ENCODE results near the gene TOP3A. TPM values are rescaled to one million over a fixed set of nuclear protein-coding genes. Genes with fewer than 3 reads are reported as not detected.

TOP3A gene
- total RNA-seq, 1 experiment from 2014 or later: 68.7 TPM

DNA sequence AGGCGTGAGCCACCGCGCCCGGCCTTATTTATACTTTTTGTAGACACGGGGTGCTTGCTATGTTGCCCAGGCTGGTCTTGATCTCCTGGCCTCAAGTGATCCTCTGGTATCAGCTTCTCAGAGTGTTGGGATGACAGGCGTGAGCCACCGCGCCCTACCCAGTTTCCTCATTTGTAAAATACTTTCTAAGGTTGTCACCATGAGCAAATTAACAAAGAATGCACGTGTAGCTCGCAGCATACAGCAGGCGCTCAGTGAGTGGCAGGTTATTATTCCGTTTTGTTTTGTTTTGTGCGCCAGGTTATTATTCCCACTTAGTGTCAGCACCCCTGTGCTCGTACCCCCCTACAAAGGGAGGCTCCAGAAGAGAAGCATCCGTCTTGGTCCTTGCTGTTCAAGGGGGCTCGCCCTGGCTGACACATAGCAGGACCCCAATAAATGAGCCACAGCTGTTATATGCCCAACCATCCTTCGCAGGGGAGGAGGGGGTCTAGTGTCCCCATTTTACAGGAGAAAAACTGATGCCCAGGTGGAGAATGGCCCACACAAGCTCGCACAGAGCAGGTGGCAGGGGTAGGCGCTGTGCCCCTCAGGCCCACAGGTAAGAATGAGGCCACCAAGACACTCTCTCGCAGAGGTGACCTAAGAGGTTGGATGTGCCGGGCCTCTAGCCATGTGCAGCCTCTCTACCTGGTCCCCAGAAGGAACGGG lies 55.0 kb downstream of the TOP3A start:
- no CpG with 5 or more reads among the region's 22 CpGs for WGBS (ENCODE audit: extremely low coverage, insufficient read length, low lambda C conversion rate)

More for the DNA sequence above, 55.0 kb downstream of the TOP3A start:
- Mint-ChIP-seq H3K36me3 (ENCODE audit: insufficient read depth in 1 of 3, low read depth in 3 of 3) (peaks cover 12 to 28% (median 26%) of the 10 kb centered on the region in 3 experiments), H3K9me3 (no peaks in the 10 kb centered on the region), H3K27me3 (ENCODE audit: low read depth) (no peaks in the 10 kb centered on the region), H3K4me1 (peaks cover 25 to 41% of the 10 kb centered on the region in 2 experiments), H3K4me3 (peak overlapping the region; percentile 78 to 85), H3K27ac (peak overlapping the region in 2 of 3 experiments; percentile 57 to 76; a peak in 3 of 7 replicates)
- no peak overlapping the region for H3T11ph ChIP-seq (ENCODE audit: low read length)
- TF ChIP-seq, protein P1, sequence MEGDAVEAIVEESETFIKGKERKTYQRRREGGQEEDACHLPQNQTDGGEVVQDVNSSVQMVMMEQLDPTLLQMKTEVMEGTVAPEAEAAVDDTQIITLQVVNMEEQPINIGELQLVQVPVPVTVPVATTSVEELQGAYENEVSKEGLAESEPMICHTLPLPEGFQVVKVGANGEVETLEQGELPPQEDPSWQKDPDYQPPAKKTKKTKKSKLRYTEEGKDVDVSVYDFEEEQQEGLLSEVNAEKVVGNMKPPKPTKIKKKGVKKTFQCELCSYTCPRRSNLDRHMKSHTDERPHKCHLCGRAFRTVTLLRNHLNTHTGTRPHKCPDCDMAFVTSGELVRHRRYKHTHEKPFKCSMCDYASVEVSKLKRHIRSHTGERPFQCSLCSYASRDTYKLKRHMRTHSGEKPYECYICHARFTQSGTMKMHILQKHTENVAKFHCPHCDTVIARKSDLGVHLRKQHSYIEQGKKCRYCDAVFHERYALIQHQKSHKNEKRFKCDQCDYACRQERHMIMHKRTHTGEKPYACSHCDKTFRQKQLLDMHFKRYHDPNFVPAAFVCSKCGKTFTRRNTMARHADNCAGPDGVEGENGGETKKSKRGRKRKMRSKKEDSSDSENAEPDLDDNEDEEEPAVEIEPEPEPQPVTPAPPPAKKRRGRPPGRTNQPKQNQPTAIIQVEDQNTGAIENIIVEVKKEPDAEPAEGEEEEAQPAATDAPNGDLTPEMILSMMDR (conservative IDR thresholded peaks at IDR 0.05): no peak
- H4K20me1 ChIP-seq (ENCODE audit: control insufficient read depth, insufficient read depth, insufficient read length): no peaks in the 10 kb centered on the region
- no peak overlapping the region for H3K14ac ChIP-seq (ENCODE audit: insufficient read depth, low read length)
- H2BK20ac ChIP-seq (ENCODE audit: low read depth, low read length, poor library complexity, severe bottlenecking): no peak overlapping the region
- H2BK120ac ChIP-seq (ENCODE audit: low read depth, low read length, poor library complexity, severe bottlenecking): no peak overlapping the region
- no peaks in the 10 kb centered on the region for H3K27me3 ChIP-seq (ENCODE audit: insufficient read depth, low read length)
- peak overlapping the region; percentile 26 for H3K4me2 ChIP-seq (ENCODE audit: insufficient read depth, insufficient read length, low read length)
- H3K56ac ChIP-seq (ENCODE audit: insufficient read length, low read depth, low read length): no peak overlapping the region
- H3K27ac ChIP-seq (ENCODE audit: insufficient read length, low read depth, low read length): no peak overlapping the region
- H2AFZ ChIP-seq (ENCODE audit: low read length): no peak overlapping the region
- H3K23ac ChIP-seq (ENCODE audit: insufficient read length, low read depth, low read length): no peak overlapping the region
- H3K23me2 ChIP-seq (ENCODE audit: insufficient read length, low read depth, low read length, poor library complexity, severe bottlenecking): peaks cover 12% of the 10 kb centered on the region
- no peak overlapping the region for H3K4ac ChIP-seq (ENCODE audit: low read depth, low read length)
- H3K4me1 ChIP-seq (ENCODE audit: insufficient read depth, low read length): no peaks in the 10 kb centered on the region
- no peak overlapping the region for H3K18ac ChIP-seq (ENCODE audit: insufficient read length, low read depth, low read length)
- H4K91ac ChIP-seq (ENCODE audit: insufficient read length, low read depth, low read length): no peak overlapping the region
- no peak overlapping the region for H2AK5ac ChIP-seq (ENCODE audit: insufficient read length, low read length)
- H4K8ac ChIP-seq (replicated peaks; ENCODE audit: insufficient read length, low read depth, low read length): no peak overlapping the region
- no peaks in the 10 kb centered on the region; the same call in 1 of the 2 replicates for H3K79me2 ChIP-seq (ENCODE audit: insufficient read depth, low read length)
- H2BK12ac ChIP-seq (ENCODE audit: insufficient read length, low read depth, low read length): no peak overlapping the region
- H3K79me1 ChIP-seq (ENCODE audit: insufficient read depth, low read depth, low read length, poor library complexity, severe bottlenecking): no peaks in the 10 kb centered on the region
- no peak overlapping the region for H4K5ac ChIP-seq (ENCODE audit: insufficient read length, low read depth, low read length)
- no peak overlapping the region for H3K9ac ChIP-seq (ENCODE audit: extremely low read depth, insufficient read length, low read length)
- no peak for DNase-seq
- no peak overlapping the region for H2BK5ac ChIP-seq (ENCODE audit: insufficient read length, low read length)
- H2BK15ac ChIP-seq (ENCODE audit: low read depth, low read length): no peak overlapping the region
- no peaks in the 10 kb centered on the region for H3K9me3 ChIP-seq (ENCODE audit: control insufficient read depth, low read depth, low read length)
